MM.1S (cell line): ENCODE results near the gene VWC2.

Experiments used
- EZH2 ChIP-seq: fragments of 300-600 bp; sonication (generic); optimal IDR thresholded peaks from 2 replicates; pipeline ENCODE3; 2017; ENCODE audit warnings: low read depth, mild to moderate bottlenecking, antibody characterized with exemption, low read length, mixed read lengths
- TF ChIP-seq, protein P1 (sequence below): fragments of 300-600 bp; sonication (generic); IDR thresholded peaks from 2 replicates; pipeline ENCODE4 v1.5.1; 2016; ENCODE audit warnings: antibody characterized with exemption, low read length, mixed read lengths

DNA sequence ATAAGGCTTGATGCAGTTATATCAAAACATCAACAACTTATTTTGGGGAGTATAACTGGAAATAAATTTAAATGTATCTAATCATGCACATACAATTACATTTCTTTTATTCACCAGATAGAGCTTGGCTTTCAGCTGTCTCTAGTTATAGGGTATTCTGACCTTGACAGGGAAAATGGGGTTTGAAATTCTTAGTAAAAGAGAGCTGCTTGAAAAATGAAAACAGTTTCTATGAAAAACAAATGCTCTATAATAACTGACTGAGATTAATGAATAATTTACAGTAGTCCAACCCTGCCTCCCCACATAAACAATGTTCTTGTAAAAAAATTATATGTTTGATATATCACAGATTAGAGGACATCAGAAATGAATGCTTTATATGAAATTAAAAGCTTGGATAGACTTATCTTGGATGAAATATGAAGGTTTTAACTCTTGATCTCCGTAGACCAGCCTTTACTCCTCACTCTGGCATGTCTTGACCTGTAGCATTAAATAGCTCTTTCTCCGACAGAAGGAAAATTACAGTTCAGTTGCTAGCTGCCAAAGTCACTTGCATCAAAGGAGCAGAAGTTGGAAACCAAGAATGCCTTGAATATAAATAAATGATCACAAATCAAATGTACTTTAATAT, 32.1 kb downstream of the VWC2 start:
- TF ChIP-seq, protein P1, sequence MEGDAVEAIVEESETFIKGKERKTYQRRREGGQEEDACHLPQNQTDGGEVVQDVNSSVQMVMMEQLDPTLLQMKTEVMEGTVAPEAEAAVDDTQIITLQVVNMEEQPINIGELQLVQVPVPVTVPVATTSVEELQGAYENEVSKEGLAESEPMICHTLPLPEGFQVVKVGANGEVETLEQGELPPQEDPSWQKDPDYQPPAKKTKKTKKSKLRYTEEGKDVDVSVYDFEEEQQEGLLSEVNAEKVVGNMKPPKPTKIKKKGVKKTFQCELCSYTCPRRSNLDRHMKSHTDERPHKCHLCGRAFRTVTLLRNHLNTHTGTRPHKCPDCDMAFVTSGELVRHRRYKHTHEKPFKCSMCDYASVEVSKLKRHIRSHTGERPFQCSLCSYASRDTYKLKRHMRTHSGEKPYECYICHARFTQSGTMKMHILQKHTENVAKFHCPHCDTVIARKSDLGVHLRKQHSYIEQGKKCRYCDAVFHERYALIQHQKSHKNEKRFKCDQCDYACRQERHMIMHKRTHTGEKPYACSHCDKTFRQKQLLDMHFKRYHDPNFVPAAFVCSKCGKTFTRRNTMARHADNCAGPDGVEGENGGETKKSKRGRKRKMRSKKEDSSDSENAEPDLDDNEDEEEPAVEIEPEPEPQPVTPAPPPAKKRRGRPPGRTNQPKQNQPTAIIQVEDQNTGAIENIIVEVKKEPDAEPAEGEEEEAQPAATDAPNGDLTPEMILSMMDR = no peak
- no peak for TF ChIP-seq EZH2
